ENCODE results near the gene PIK3CD. TPM values are rescaled to one million over a fixed set of nuclear protein-coding genes. Genes with fewer than 3 reads are reported as not detected.

PIK3CD gene
- total and polyA plus RNA-seq, 2 experiments from 2014 or later, result 6.6 to 32.1 TPM

DNA sequence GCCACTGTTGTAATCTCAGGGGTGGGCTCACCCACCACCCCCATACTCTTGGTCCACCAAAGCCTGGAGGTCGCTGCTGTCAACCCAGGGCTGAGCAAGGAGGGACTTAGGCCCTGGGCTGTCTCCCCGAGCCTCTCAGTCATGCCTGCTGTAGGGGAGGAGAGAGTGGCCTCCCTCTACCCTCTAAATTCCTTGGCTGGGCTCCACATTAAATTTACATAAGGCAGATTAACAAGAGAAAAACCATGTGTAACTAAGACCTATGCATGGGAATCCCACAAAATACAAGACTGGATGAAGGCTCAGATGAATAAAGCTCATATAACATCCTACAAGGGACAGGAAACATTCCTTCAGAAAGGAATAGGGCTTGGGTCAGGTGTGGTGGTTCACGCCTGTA, 1.8 kb upstream of the PIK3CD start (continued):
- TF ChIP-seq, protein P1, sequence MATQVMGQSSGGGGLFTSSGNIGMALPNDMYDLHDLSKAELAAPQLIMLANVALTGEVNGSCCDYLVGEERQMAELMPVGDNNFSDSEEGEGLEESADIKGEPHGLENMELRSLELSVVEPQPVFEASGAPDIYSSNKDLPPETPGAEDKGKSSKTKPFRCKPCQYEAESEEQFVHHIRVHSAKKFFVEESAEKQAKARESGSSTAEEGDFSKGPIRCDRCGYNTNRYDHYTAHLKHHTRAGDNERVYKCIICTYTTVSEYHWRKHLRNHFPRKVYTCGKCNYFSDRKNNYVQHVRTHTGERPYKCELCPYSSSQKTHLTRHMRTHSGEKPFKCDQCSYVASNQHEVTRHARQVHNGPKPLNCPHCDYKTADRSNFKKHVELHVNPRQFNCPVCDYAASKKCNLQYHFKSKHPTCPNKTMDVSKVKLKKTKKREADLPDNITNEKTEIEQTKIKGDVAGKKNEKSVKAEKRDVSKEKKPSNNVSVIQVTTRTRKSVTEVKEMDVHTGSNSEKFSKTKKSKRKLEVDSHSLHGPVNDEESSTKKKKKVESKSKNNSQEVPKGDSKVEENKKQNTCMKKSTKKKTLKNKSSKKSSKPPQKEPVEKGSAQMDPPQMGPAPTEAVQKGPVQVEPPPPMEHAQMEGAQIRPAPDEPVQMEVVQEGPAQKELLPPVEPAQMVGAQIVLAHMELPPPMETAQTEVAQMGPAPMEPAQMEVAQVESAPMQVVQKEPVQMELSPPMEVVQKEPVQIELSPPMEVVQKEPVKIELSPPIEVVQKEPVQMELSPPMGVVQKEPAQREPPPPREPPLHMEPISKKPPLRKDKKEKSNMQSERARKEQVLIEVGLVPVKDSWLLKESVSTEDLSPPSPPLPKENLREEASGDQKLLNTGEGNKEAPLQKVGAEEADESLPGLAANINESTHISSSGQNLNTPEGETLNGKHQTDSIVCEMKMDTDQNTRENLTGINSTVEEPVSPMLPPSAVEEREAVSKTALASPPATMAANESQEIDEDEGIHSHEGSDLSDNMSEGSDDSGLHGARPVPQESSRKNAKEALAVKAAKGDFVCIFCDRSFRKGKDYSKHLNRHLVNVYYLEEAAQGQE (IDR thresholded peaks at IDR 0.05; ENCODE audit: unreplicated experiment), result no peak
- TF ChIP-seq, protein P2, sequence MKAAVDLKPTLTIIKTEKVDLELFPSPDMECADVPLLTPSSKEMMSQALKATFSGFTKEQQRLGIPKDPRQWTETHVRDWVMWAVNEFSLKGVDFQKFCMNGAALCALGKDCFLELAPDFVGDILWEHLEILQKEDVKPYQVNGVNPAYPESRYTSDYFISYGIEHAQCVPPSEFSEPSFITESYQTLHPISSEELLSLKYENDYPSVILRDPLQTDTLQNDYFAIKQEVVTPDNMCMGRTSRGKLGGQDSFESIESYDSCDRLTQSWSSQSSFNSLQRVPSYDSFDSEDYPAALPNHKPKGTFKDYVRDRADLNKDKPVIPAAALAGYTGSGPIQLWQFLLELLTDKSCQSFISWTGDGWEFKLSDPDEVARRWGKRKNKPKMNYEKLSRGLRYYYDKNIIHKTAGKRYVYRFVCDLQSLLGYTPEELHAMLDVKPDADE (IDR thresholded peaks at IDR 0.05), result no peak
- TF ChIP-seq STAT1 (IDR thresholded peaks at IDR 0.05; ENCODE audit: unreplicated experiment) (no peak), ZNF114 (CRISPR knock-in tag; IDR thresholded peaks at IDR 0.05) (no peak), EZH2 (IDR thresholded peaks at IDR 0.05; ENCODE audit: low read depth, unreplicated experiment) (no peak), JUNB (IDR thresholded peaks at IDR 0.05; ENCODE audit: unreplicated experiment) (no peak), EZH2phosphoT487 (IDR thresholded peaks at IDR 0.05; ENCODE audit: unreplicated experiment) (no peak), CREB1 (CRISPR knock-in tag; IDR thresholded peaks at IDR 0.05; ENCODE audit: low read depth) (no peak), POLR2AphosphoS5 (IDR thresholded peaks at IDR 0.05; ENCODE audit: low read depth) (no peak), NANOG (IDR thresholded peaks at IDR 0.05; ENCODE audit: borderline replicate concordance) (no peak), ZNF331 (CRISPR knock-in tag; IDR thresholded peaks at IDR 0.05; ENCODE audit: low read depth) (no peak)
- TF ChIP-seq, protein P3, sequence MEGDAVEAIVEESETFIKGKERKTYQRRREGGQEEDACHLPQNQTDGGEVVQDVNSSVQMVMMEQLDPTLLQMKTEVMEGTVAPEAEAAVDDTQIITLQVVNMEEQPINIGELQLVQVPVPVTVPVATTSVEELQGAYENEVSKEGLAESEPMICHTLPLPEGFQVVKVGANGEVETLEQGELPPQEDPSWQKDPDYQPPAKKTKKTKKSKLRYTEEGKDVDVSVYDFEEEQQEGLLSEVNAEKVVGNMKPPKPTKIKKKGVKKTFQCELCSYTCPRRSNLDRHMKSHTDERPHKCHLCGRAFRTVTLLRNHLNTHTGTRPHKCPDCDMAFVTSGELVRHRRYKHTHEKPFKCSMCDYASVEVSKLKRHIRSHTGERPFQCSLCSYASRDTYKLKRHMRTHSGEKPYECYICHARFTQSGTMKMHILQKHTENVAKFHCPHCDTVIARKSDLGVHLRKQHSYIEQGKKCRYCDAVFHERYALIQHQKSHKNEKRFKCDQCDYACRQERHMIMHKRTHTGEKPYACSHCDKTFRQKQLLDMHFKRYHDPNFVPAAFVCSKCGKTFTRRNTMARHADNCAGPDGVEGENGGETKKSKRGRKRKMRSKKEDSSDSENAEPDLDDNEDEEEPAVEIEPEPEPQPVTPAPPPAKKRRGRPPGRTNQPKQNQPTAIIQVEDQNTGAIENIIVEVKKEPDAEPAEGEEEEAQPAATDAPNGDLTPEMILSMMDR (conservative IDR thresholded peaks at IDR 0.05; ENCODE audit: low read depth in 2 of 2), result no peak

DNA sequence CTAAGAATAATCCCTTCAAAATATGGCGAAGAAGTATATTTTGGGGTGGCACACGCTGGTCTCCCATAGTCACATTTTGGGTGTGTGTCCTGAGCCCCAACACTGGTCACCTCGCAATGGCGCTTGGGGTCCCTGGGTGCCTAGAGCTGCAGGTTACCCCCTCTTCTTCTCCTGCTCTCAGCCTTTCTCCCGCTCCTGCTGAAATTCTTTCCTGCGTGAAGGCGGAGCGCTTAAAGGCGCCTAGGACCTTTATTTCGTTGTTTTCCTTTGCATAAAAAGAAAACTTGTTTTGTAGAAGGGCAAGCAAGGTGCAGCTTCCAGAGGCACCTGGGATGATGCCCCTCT, 339 bp upstream of the PIK3CD start:
- peak overlapping the region; percentile 91 for H3K4me2 ChIP-seq
- H3K27me3 ChIP-seq (ENCODE audit: insufficient read depth), result peaks cover 44% of the 10 kb centered on the region
- peak; percentile 43 for TF ChIP-seq EZH2 (IDR thresholded peaks at IDR 0.05; ENCODE audit: low read depth, unreplicated experiment)
- TF ChIP-seq, protein P3 (conservative IDR thresholded peaks at IDR 0.05; ENCODE audit: low read depth in 2 of 2), result no peak
- no peaks in the 10 kb centered on the region; the same call in 1 of the 2 replicates for H3K4me1 ChIP-seq (ENCODE audit: insufficient read depth)
- H3K4me1 Mint-ChIP-seq, result peaks cover 15% of the 10 kb centered on the region
- no peaks in the 10 kb centered on the region for H3K79me2 ChIP-seq (replicated peaks; ENCODE audit: insufficient read depth)
- no peak overlapping the region for H3K27ac Mint-ChIP-seq
- peaks cover 2% of the 10 kb centered on the region; the same call in 1 of the 3 replicates for H3K9me3 Mint-ChIP-seq
- H3K36me3 Mint-ChIP-seq (ENCODE audit: low read depth), result no peaks in the 10 kb centered on the region
- DNase-seq (ENCODE audit: low spot score) (no peak), ATAC-seq (no peak)
- no peaks in the 10 kb centered on the region for H4K20me1 ChIP-seq (replicated peaks; ENCODE audit: insufficient read depth)
- peaks cover 8% of the 10 kb centered on the region for H3F3A ChIP-seq (replicated peaks; ENCODE audit: low read depth)
- H3K36me3 ChIP-seq (ENCODE audit: insufficient read depth), result no peaks in the 10 kb centered on the region
- H3K27me3 Mint-ChIP-seq (ENCODE audit: insufficient read depth, low read depth, poor library complexity), result peaks cover 44% of the 10 kb centered on the region
- peak overlapping the region; percentile 74 for H3K4me3 Mint-ChIP-seq
- H2AFZ ChIP-seq, result peak overlapping the region; percentile 97
- H3K4me3 ChIP-seq, result peak overlapping the region; percentile 79
- no peak overlapping the region for H3K27ac ChIP-seq (ENCODE audit: low read depth)
- H3K9me2 ChIP-seq (ENCODE audit: insufficient read depth), result no peaks in the 10 kb centered on the region
